SU-DHL-6 (cell line): ENCODE measurements around the gene GALNT10.
A peak's percentile ranks its signal among the peaks of the same experiment; 100 is the strongest.

Source experiments
- H2AFZ ChIP-seq: fragments of 200-600 bp; sonication (generic); 2 replicates; pipeline ENCODE4 v1.6.1; 2014; ENCODE audit warnings: low read depth, mild to moderate bottlenecking, moderate library complexity, mixed read lengths, antibody characterized with exemption, low read length; ENCODE audit not compliant: severe bottlenecking
- H3F3A ChIP-seq: fragments of 200-600 bp; shearing (Covaris generic); 2 replicates; pipeline ENCODE4 v1.6.0; 2016; ENCODE audit warnings: antibody characterized with exemption, mild to moderate bottlenecking; ENCODE audit not compliant: insufficient read depth
- H3K27ac ChIP-seq: fragments of 200-600 bp; sonication (generic); 2 replicates; pipeline ENCODE4 v1.5.1; 2016; ENCODE audit warnings: low read depth, mild to moderate bottlenecking, low read length, moderate library complexity, mixed read lengths
- H3K27me3 ChIP-seq: fragments of 200-600 bp; sonication (generic), shearing (Covaris generic); 2 replicates; pipeline ENCODE4 v1.6.0; 2014; ENCODE audit warnings: mild to moderate bottlenecking, low read length
- H3K36me3 ChIP-seq: fragments of 200-600 bp; sonication (generic); 2 replicates; pipeline ENCODE4 v1.6.1; 2014; ENCODE audit warnings: mild to moderate bottlenecking, low read length, mixed read lengths
- H3K4me2 ChIP-seq: fragments of 300-600, 200-600 bp; shearing (Covaris generic), sonication (generic); 2 replicates; pipeline ENCODE4 v1.6.0; 2014; ENCODE audit warnings: low read length, low read depth, mild to moderate bottlenecking; ENCODE audit not compliant: poor library complexity, severe bottlenecking
- H3K4me3 ChIP-seq: fragments of 200-600 bp; sonication (generic); 2 replicates; pipeline ENCODE4 v1.5.1; 2014; ENCODE audit warnings: antibody characterized with exemption, low read length, mild to moderate bottlenecking, mixed read lengths; ENCODE audit not compliant: insufficient read depth, poor library complexity, severe bottlenecking
- H3K79me2 ChIP-seq: fragments of 200-600 bp; sonication (generic); 2 replicates; pipeline ENCODE4 v1.6.1; 2014; ENCODE audit warnings: mild to moderate bottlenecking, low read length, moderate library complexity; ENCODE audit not compliant: insufficient read depth
- H3K9ac ChIP-seq: fragments of 200-600 bp; sonication (generic); 2 replicates; pipeline ENCODE4 v1.7.0; 2014; ENCODE audit warnings: mild to moderate bottlenecking, low read length
- H3K9me2 ChIP-seq: fragments of 200-600 bp; sonication (generic); replicated peaks from 2 replicates; pipeline ENCODE4 v1.6.1; 2014; ENCODE audit warnings: low read length; ENCODE audit not compliant: insufficient read depth
- H3K9me3 ChIP-seq: fragments of 200-600 bp; sonication (generic); 2 replicates; pipeline ENCODE4 v1.6.1; 2014; ENCODE audit warnings: low read length, mixed read lengths; ENCODE audit not compliant: insufficient read depth
- H4K20me1 ChIP-seq: fragments of 200-600 bp; sonication (generic); 2 replicates; pipeline ENCODE4 v1.6.1; 2014; ENCODE audit warnings: low read depth, mild to moderate bottlenecking, antibody characterized with exemption, low read length, moderate library complexity, mixed read lengths
- CTCF ChIP-seq: fragments of 200-600 bp; sonication (generic); IDR thresholded peaks from one replicate; pipeline ENCODE4 v1.5.1; 2017; ENCODE audit warnings: antibody characterized with exemption, mild to moderate bottlenecking, low read length, moderate library complexity; ENCODE audit not compliant: insufficient read depth, poor library complexity, severe bottlenecking
- EZH2phosphoT487 ChIP-seq: fragments of 200-600 bp; sonication (generic), shearing (Covaris generic); conservative IDR thresholded peaks from 2 replicates; pipeline ENCODE4 v1.6.1; 2018; ENCODE audit warnings: mild to moderate bottlenecking, antibody characterized with exemption, low read length, moderate library complexity, mixed read lengths

Gene GALNT10

GRCh38 chr5:154189819-154190594, 526 bp upstream of the GALNT10 start:
- Histone ChIP-seq H3K36me3 (no peaks in the 10 kb centered on the region), H3K9me2 (no peaks in the 10 kb centered on the region), H3K4me3 (peak overlapping the region; percentile 65), H3K9ac (peak overlapping the region; percentile 60), H4K20me1 (no peaks in the 10 kb centered on the region), H2AFZ (peak overlapping the region; percentile 90), H3F3A (no peaks in the 10 kb centered on the region), H3K9me3 (no peaks in the 10 kb centered on the region), H3K27ac (peak overlapping the region; percentile 35), H3K4me2 (peak overlapping the region; percentile 55), H3K27me3 (no peaks in the 10 kb centered on the region), H3K79me2 (no peaks in the 10 kb centered on the region)
- TF ChIP-seq EZH2phosphoT487 (no peak), CTCF (peak; percentile 42)

GRCh38 chr5:154191467-154192261, 1.1 kb downstream of the GALNT10 start:
- Histone ChIP-seq H3K79me2 (no peaks in the 10 kb centered on the region), H3K27ac (no peak overlapping the region), H3K9ac (no peak overlapping the region), H4K20me1 (no peaks in the 10 kb centered on the region), H3K4me3 (no peak overlapping the region), H3K9me3 (no peaks in the 10 kb centered on the region), H3K27me3 (no peaks in the 10 kb centered on the region), H3K4me2 (peak overlapping the region; percentile 92), H3F3A (no peaks in the 10 kb centered on the region), H3K9me2 (no peaks in the 10 kb centered on the region), H2AFZ (no peak overlapping the region), H3K36me3 (no peaks in the 10 kb centered on the region)
- TF ChIP-seq CTCF (no peak), EZH2phosphoT487 (no peak)

DNA sequence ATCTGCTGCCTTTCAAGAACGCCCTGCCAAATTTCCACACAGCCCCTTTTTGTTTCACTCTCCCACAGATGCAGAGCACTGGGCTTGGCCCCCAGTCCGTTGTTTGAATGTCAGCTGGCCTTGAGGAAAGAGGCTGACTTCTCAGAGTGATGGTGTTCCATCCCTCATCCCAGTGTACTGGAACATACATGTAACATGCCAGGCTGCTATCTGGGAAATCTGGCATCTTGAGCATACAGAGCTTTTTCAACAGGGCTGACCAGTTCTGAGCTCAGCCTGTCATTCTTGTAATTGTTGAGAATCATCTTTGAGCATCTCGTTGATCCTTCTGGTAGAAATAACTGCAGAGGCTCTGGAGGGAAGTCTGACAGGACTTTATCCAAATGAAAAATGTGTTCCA, 2.8 kb downstream of the GALNT10 start:
- Histone ChIP-seq H3K4me3 (no peak overlapping the region), H3K27ac (no peak overlapping the region), H3K4me2 (no peak overlapping the region), H3K9me3 (no peaks in the 10 kb centered on the region), H3K27me3 (no peaks in the 10 kb centered on the region), H4K20me1 (no peaks in the 10 kb centered on the region), H3K79me2 (no peaks in the 10 kb centered on the region), H3K36me3 (no peaks in the 10 kb centered on the region), H3K9ac (no peak overlapping the region), H2AFZ (no peak overlapping the region), H3F3A (no peaks in the 10 kb centered on the region), H3K9me2 (no peaks in the 10 kb centered on the region)
- TF ChIP-seq CTCF (no peak), EZH2phosphoT487 (no peak)
